GM19372 (cell line): ENCODE measurements around the gene ECE1.

ENCODE experiments used
- ATAC-seq: cut with Tn5 transposase; IDR thresholded peaks from one replicate; pipeline ENCODE4 v1.9.1; 2021; ENCODE audit warnings: mild to moderate bottlenecking, low read depth, moderate library complexity; ENCODE audit not compliant: unreplicated experiment

ECE1 gene

GRCh38 chr1:21289700-21290545, at the start of gene ECE1:
TSS of gene ECE1 (minus strand) at chr1:21290463. CDS start at chr1:21290414, 49 bp downstream.
- ATAC-seq, result no peak

DNA sequence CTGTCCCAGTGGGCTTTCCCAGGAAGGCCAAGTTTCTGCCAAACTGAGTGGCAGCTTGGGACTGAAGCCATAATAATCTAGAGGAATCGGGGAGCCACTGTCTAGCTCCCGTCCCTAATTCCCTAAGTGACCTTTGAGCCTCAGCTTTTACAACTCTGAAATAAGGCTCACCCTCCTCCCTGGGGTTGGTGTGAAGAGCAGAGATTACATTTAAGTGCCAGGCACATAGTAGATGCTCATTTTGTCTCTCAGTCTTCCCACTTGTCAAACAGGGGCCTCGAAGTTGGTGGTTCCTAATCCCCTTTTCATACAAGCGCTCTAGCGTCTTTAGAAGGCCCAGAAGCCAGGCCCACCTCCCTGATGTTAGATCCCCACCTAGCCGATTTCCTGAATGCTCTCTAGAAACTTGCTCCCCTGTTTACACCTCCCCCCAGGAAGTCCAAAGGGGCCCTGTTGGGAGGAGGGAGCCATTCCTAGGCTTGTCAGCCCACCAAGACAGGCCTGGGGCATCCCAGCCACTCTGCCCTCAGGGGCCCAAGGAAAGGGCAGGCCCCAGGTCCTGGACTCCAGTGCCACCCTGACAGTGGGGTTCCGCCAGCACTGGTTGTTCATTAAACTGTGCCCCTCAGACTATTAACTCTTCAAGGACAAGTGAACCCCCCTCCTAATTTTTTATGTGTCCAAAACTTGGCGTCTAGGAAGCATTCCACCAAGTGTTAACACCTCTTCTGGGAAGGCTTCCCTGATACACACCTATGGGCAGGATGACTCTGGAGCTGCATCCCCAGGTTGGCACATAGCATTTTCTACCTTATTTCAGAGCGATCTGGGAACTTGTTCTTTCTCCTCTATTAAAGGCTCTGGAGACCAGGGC, 49.3 kb upstream of the ECE1 start:
- no peak for ATAC-seq

DNA sequence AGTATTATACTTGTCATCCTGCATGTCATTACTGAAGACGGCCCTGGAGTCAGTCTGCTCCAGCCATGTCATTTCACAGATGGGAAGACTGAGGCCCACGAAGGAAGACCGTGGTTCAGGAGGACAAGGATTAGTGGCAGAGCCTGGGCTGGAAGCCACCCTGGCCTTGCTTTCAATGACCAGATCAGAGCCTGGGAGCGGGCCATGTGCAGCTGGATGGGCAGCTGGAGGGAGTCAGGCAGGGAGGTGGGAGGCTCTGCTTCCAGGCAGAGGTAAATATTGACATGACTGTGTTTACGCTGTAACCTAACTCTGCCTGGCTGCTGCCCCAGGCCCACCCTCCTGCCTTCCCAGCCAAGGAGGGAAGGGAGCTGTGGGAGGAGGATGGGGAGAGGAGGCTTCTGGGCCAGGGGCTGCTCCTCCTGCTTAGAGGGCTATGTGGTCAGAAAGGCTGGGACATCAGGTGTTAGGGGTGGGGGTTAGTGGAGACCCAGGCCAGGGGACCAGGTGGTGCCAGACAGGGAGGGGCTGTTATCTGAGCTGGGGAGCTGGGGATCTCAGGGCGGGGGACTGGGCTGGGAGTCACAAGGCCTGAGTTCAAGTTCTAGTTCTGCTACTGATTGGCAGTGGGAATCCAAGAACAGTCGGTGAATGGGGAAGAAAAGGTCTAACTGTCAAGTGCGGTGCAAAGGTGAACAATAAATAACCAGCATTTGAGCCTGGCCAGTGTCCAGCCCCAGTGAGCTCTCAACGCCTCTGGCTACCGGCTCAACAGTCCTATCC, 48.5 kb upstream of the ECE1 start:
- ATAC-seq, result no peak

- ATAC-seq, result no peak
Measured at GRCh38 chr1:21337928-21338572, 47.8 kb upstream of the ECE1 start.

DNA sequence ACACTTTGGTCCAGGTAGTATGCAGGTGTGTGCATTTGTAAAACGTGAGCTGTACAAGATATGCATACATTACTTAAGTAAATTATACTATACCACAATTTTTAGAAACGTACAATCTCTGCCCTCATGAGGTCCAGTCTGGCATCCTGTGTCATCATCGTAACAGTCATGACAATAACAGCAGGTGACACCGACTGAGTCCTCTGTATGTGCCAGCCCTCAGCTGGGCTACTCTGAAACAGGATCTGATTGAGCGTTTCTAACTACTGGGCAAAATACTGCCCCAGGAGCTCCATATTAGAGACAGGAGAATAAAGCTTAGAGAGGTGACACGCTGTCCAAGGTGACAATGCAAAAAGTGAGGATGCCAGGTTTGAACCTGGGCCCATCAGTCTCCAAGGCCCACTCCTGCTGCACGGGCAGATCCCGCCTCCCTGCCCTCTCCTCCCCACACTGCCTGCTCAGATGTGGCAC, 47.2 kb upstream of the ECE1 start:
- ATAC-seq, result no peak

- ATAC-seq, result no peak
Measured at GRCh38 chr1:21337010-21337437, 46.8 kb upstream of the ECE1 start.

DNA sequence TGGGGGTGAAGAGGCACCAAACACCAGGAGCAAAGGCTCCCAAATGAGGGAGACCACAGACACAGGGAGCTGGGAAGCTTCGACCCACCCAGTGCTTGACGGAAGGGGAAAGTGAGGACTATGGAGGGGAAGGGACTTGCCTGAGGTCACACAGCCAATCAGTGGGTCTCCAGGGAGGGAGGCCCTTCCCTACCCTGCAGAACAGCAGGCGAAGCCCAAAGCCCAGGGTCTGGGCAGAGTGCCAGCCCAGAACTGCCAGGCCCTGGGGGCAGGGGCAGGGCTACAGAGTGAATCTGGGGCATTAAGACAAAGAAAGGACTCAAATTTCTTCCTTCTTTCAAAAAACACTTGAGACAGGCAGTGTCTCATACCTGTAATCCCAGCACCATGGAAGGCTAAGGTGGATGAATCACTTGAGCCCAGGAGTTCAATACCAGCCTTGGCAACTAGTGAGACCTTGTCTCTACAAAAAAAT, 45.5 kb upstream of the ECE1 start:
- ATAC-seq, result no peak

DNA sequence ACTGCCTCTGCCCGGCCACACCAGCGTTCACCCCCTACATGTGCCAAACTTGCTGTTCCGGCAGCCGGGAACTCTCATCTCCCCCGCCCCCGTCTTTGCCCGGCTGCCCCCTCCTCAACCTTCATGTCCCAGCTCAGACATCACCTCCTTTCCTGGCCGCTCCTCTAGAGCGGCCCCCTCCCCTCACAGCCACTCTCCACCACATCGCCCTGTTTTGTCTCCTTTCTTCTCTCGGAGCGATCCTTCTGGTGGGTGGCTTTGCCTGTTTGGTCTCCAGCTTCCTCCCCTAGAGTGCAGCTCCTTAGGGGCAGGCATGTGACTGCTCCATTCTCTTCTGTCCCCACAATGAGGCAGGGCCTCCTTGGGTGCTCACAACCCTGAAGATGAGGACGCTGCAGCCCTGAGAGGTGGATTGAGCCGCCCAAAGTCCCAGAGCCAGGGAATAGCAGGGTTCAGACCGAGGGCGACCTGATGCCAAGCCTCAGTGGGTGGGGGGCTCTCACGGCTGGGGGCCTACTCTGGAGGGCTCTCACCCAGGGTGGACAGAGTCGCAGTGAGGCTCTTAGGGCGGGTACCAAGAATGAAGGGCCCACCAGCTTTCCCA, 44.9 kb upstream of the ECE1 start:
- ATAC-seq, result no peak

- peak; percentile 53 for ATAC-seq
Measured at GRCh38 chr1:21334214-21335087, 44.2 kb upstream of the ECE1 start.

GRCh38 chr1:21333824-21334213, 43.6 kb upstream of the ECE1 start:
- no peak for ATAC-seq

DNA sequence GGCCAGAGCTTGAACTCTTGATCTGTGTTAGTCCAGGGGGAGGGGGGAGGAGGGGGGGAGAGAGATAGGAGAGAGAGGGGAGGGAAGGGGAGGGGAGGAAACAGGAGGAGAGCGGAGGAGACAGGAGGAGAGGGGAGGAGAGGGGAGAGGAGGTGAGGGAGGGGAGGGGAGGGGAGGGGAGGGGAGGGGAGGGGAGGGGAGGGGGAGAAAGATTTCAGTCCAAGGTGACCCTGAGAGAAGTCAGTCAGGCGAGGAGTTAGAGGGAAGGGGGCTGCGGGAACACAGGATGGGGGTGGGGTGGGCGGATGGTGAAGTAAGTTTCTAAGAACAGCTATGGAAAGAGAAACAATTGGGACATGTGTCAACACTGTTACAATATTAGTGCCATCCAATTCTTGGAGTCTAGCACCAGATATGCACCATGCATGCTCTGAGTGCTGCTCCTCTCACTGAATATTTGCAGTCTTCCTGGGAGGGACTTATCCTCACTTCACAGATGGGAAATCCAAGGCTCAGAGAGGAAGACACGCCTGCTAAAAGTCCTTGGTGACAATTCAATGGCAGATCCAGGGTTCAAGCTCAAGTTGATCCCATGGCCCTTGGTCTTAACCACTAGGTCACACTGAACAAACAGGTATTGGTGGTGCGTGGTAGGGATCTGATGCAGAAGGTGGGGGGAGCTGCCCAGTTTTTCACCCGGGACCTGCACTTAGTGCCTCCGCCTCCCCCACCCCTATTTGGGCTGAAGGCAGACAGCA, 42.5 kb upstream of the ECE1 start:
- ATAC-seq, result no peak

DNA sequence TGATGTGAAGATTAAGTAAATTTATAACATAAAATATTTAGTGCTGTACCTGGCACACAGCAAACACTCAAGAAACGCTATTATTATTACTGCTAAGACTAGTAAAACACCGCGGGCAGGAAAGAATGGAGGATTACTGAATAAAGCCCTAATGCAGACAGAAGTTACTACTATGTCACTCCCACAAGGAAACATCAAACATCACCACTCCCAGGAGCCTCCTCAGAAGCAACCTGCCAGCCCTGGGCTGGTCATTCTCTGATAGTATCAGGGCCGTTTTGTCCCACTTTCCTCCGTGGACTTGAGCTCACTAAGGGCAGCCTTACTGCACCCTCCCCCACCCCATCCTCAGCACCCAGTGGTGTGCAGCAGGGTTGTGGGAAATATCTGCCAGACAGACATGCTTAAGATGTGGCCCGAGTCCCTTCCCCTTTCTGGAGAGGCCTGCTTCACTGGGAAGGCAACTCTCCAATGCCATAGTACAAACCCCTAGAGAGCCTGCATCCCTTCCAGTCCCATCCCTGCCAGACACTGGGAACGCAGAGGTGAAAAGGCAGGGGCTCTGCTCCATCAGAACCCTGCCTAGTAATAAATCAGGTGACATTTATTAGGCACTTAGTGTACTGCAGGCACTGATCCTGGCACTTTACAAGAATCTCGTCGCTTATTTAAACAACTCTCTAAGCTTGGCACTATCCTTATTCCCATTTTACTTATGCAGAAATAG, 41.7 kb upstream of the ECE1 start:
- no peak for ATAC-seq

DNA sequence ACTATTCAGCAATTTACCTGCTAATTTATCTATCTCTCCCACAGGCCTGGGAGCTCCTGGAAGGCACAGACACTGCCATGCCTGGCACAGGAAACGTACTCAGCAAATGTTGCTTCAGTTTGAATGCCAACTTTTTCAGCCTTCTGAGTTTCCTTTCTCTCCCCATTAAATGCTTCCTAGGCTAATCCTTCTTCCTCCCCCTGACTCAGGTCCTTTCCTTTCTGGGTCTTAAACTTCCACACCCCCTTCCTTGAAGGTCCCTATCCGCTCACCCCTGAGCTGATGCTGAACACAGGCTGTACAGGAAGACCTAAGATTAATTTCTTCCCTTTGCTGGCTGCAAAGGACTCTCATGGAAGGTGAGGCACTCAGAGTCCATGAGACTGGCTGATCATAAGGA, 40.3 kb upstream of the ECE1 start:
- ATAC-seq, result no peak

DNA sequence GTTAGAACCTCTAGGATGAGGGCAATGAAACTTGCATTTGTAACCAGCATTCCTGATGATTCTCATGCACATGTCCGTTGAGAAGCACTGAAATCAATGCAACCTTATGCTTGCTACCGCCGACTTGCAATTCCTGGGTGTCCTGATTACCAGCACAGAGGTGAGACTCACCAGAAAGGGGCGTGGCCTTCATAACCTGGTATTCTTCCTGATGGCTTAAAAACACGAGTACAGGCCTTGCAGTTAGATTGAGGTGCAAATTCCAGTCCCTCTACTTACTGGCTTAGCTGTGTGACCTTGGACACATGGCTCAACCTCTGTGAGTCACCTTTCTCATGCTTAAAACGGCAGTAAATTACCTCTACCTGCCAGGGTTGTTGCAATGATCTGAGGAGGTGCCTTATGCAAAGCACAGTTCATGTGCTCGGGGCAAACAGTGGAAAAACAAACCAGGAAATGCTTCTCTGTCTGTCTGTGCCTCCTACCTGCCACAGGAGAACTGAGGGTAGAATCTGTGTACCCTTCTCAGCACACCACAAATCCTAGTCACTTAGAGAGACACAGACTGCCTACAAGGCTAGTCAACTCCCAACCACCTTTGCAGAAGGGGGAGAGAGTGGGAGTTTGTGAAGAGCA, 39.1 kb upstream of the ECE1 start:
- no peak for ATAC-seq

- ATAC-seq, result no peak
Measured at GRCh38 chr1:21327566-21328323, 37.5 kb upstream of the ECE1 start.

DNA sequence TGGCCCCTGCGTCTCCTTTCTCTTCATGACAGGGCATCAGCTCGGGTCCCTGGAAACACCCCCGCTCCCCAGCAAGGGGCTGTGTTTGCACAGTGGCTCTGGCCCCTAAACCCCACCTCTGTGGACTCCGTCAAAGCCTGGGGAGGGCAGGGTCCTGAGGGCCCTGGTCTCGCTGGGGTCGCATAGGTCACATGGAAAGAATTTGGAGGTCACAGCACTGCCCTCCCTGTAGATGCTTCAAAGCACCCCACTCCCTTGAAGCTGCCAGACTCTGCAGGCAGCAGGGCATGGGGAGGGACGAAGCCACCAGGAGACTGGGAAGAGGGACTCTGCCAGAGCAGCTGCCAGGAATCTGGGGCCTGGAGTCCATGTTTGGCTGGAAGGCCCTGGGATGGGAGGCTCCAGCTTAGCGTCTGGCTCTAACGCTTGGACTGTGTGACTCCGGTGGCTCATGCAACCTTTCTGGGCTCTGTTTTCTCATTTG, 36.6 kb upstream of the ECE1 start:
- no peak for ATAC-seq
